Adrenal gland (tissue), 12 donors: Measurements from ENCODE around the gene PIAS4. TPM values are rescaled to one million over a fixed set of nuclear protein-coding genes. Genes with fewer than 3 reads are reported as not detected.
"Not testable (repeated sequence)": the region's sequence is repeated elsewhere in the genome, so short reads cannot be mapped to it uniquely, and the experiment has no call there.

Source experiments
- DNase-seq, 7 donors: peaks; one replicate each; pipeline ENCODE4 v3.0.0-alpha.2; 2019 to 2020
- H3K27ac ChIP-seq, 5 donors: fragments of 200-600 bp; sonication (generic) in 4 of 5; 1 replicate in 3 of 5; 2 replicates in 2 of 5; pipeline versions ENCODE4 v1.5.1 to v1.8.0; 2016 to 2020; ENCODE audit warnings: mild to moderate bottlenecking in 1 of 5
- H3K27me3 ChIP-seq: fragments of 200-600 bp; 2 replicates; pipeline ENCODE4 v1.8.0; 2021
- H3K36me3 ChIP-seq, 2 donors: fragments of 200-600 bp; replicated peaks in 1 of 2; 1 replicate in 1 of 2; 2 replicates in 1 of 2; pipeline versions ENCODE4 v1.5.1 to v1.8.0; 2018 to 2022
- H3K4me1 ChIP-seq, 2 donors: fragments of 200-600 bp; replicated peaks in 1 of 2; 1 replicate in 1 of 2; 2 replicates in 1 of 2; pipeline versions ENCODE4 v1.5.1 to v1.8.0; 2018 to 2021
- H3K4me3 ChIP-seq, 4 donors: fragments of 200-600 bp; sonication (generic) in 3 of 4; one replicate each; pipeline ENCODE4 v1.5.1; 2016 to 2018
- H3K9me3 ChIP-seq, 3 donors: fragments of 200-600 bp; sonication (generic) in 1 of 3; replicated peaks in 1 of 3; 1 replicate in 2 of 3; 2 replicates in 1 of 3; pipeline versions ENCODE4 v1.5.1 to v1.8.0; 2016 to 2021
- CTCF ChIP-seq, 6 experiments: fragments of 450-650 bp in 4 of 6; fragments of 200-600 bp in 2 of 6; sonication (generic) in 1 of 6; IDR thresholded peaks; 1 replicate in 5 of 6; 2 replicates in 1 of 6; pipeline versions ENCODE4 v1.5.1 to v1.8.0; 2016 to 2021; ENCODE audit warnings: antibody characterized with exemption in 6 of 6, mild to moderate bottlenecking in 2 of 6, moderate library complexity in 1 of 6
- POLR2A ChIP-seq, 2 donors: fragments of 450-650 bp; IDR thresholded peaks; one replicate each; pipeline ENCODE4 v1.6.1; 2017; ENCODE audit warnings: antibody characterized with exemption in 2 of 2, mild to moderate bottlenecking in 2 of 2, moderate library complexity in 1 of 2
- WGBS, 4 donors: extraction: QIAGEN DNeasy Blood & Tissue Kit in 2 of 4; methylation state at CpG; one replicate each; pipeline versions ENCODE4 v1.1.5 to v1.1.7; 2013 to 2017; 5-methylcytosine and 5-hydroxymethylcytosine counted together
- intact Hi-C, 2 donors: fragments of 100-400 bp; cut with DNase I; formaldehyde crosslinking; loops; one replicate each; pipeline versions ENCODE4 v1.14.1 to v1.15.0; 2022 to 2023
- polyA plus RNA-seq, 3 donors: library from polyadenylated mRNA; stranded (reverse); fragments of 200-250 nt in 2 of 3; fragments of 350-450 nt in 1 of 3; fragmentation: Illumina TruSeq in 1 of 3; extraction: RNeasy Lipid Tissue Mini Kit (QIAGEN cat#74804) in 1 of 3; gene quantifications; one replicate each; pipeline ENCODE4 v1.2.3, GENCODE V29; 2013 to 2014
- total RNA-seq, 9 donors: library from RNA; depleted of rRNA in 4 of 9; stranded (reverse); fragments of >200 nt in 4 of 9; fragments of 120-200 nt in 1 of 9; fragmentation: NEBNext Ultra II Directional in 1 of 9; extraction: Animal tissue kit (Norgen Biotek cat#: 25700) in 1 of 9; gene quantifications; one replicate each; pipeline versions ENCODE4 v1.1.0 to v1.2.4, GENCODE V29; 2013 to 2023
- donor health status: healthy with polysubstance abuse.
- donor health status: Bipolar disorder and iron deficiency.
- donor health status: DM: yes; HTN: yes; CAD: no.
- donor health status: DM: no; HTN: no; CAD: no.
- donor health status: DM: no; HTN: no; CAD: no.
- donor health status: DM: yes; HTN: yes; CAD: no.

PIAS4 gene
- total and polyA plus RNA-seq, 12 donors = 13.7 to 40.7 (median 22.5) TPM

GRCh38 chr19:3986260-3987041 is 21.1 kb upstream of the PIAS4 start:
- intact Hi-C loops = no loop called here
- Histone ChIP-seq H3K27ac (peak overlapping the region; percentile 24 to 98 (median 50)), H3K4me3 (peak overlapping the region in 2 of 4 donors; percentile 91 to 98), H3K9me3 (no peaks in the 10 kb centered on the region), H3K27me3 (no peaks in the 10 kb centered on the region), H3K4me1 (peaks cover 19 to 46% of the 10 kb centered on the region in 2 donors), H3K36me3 (peaks cover 0 to 26% of the 10 kb centered on the region in 2 donors)
- no peak for TF ChIP-seq POLR2A (IDR thresholded peaks at IDR 0.05)
- TF ChIP-seq CTCF (IDR thresholded peaks at IDR 0.05) = peak; percentile 26 to 81 (median 64)
- WGBS, 4 donors = 2 to 5% (median 2%) methylated on average over 19 to 21 of the region's 21 CpGs
- peak in 5 of 7 donors; percentile 67 to 81 (median 75) for DNase-seq

GRCh38 chr19:3987619-3988371 is 19.7 kb upstream of the PIAS4 start:
- Histone ChIP-seq H3K9me3 (no peaks in the 10 kb centered on the region), H3K36me3 (peaks cover 0 to 13% of the 10 kb centered on the region in 2 donors), H3K4me3 (peak overlapping the region in 1 of 4 donors; percentile 39), H3K4me1 (peaks cover 19 to 41% of the 10 kb centered on the region in 2 donors), H3K27me3 (no peaks in the 10 kb centered on the region), H3K27ac (no peak overlapping the region)
- peak; percentile 83 to 94 (median 89) for DNase-seq
- peak; percentile 72 to 86 (median 82) for TF ChIP-seq CTCF (IDR thresholded peaks at IDR 0.05)
- no peak for TF ChIP-seq POLR2A (IDR thresholded peaks at IDR 0.05)
- intact Hi-C loops = no loop called here
- WGBS, 4 donors = 5 to 8% (median 8%) methylated on average over 21 to 30 of the region's 30 CpGs

GRCh38 chr19:3990815-3991117 is 16.8 kb upstream of the PIAS4 start:
- intact Hi-C loops = loop anchor here in 1 of 2 donors (10.0 kb wide), 1 partner anchor 214 kb away; no protein-coding TSS in a partner anchor
- H3K27me3 ChIP-seq = no peaks in the 10 kb centered on the region
- no peak overlapping the region for H3K27ac ChIP-seq
- TF ChIP-seq POLR2A (IDR thresholded peaks at IDR 0.05) (no peak), CTCF (IDR thresholded peaks at IDR 0.05) (no peak)
- peaks cover 10 to 21% of the 10 kb centered on the region in 2 donors for H3K4me1 ChIP-seq
- no peak overlapping the region for H3K4me3 ChIP-seq
- no peaks in the 10 kb centered on the region for H3K36me3 ChIP-seq
- no peaks in the 10 kb centered on the region for H3K9me3 ChIP-seq
- 67 to 76% (median 69%) methylated on average over 3 of the region's 3 CpGs for WGBS, 4 donors
- DNase-seq = no peak

GRCh38 chr19:3995607-3996006 is 11.9 kb upstream of the PIAS4 start:
- H3K27ac ChIP-seq = no peak overlapping the region
- H3K36me3 ChIP-seq = no peaks in the 10 kb centered on the region
- intact Hi-C loops = loop anchor here in 1 of 2 donors (10.0 kb wide), 1 partner anchor 209 kb away; no protein-coding TSS in a partner anchor
- no peak overlapping the region for H3K4me3 ChIP-seq
- no peaks in the 10 kb centered on the region for H3K4me1 ChIP-seq
- TF ChIP-seq POLR2A (IDR thresholded peaks at IDR 0.05) (no peak), CTCF (IDR thresholded peaks at IDR 0.05) (no peak)
- H3K27me3 ChIP-seq = no peaks in the 10 kb centered on the region
- no peak for DNase-seq
- no peaks in the 10 kb centered on the region for H3K9me3 ChIP-seq
- 77 to 90% (median 82%) methylated on average over 6 of the region's 6 CpGs for WGBS, 4 donors

GRCh38 chr19:3998667-3999412 is 8.7 kb upstream of the PIAS4 start:
- intact Hi-C loops = loop anchor here in 1 of 2 donors (10.0 kb wide), 1 partner anchor 206 kb away; no protein-coding TSS in a partner anchor
- not testable (repeated sequence) for DNase-seq, H3K27me3 ChIP-seq, H3K27ac ChIP-seq, H3K4me3 ChIP-seq, H3K4me1 ChIP-seq, H3K36me3 ChIP-seq, H3K9me3 ChIP-seq
- WGBS, 4 donors = 82 to 88% (median 86%) methylated on average over 22 to 29 of the region's 29 CpGs

- 89 to 95% (median 91%) methylated on average over 5 of the region's 5 CpGs for WGBS, 4 donors
- not testable (repeated sequence) for H3K27ac ChIP-seq, H3K9me3 ChIP-seq, H3K36me3 ChIP-seq, H3K27me3 ChIP-seq, H3K4me1 ChIP-seq, H3K4me3 ChIP-seq, DNase-seq
- intact Hi-C loops = loop anchor here in 1 of 2 donors (10.0 kb wide), 1 partner anchor 54 kb away; no protein-coding TSS in a partner anchor
Observed at GRCh38 chr19:4000798-4001197, 6.7 kb upstream of the PIAS4 start.
